Gastroesophageal sphincter (tissue), 3 donors: ENCODE results near the gene ZNF343.

Source experiments
- CTCF ChIP-seq, 4 experiments: fragments of 200-600 bp in 2 of 4; fragments of 450-650 bp in 2 of 4; sonication (generic) in 1 of 4; IDR thresholded peaks; one replicate each; pipeline ENCODE4 v1.5.1; 2017 to 2019; ENCODE audit warnings: antibody characterized with exemption in 4 of 4, mild to moderate bottlenecking in 2 of 4, moderate library complexity in 2 of 4
- EP300 ChIP-seq: sonication (generic); formaldehyde crosslinking; IDR thresholded peaks from one replicate; pipeline ENCODE4 v1.6.1; 2017; ENCODE audit warnings: antibody characterized with exemption, mild to moderate bottlenecking
- POLR2A ChIP-seq, 2 donors: fragments of 450-650 bp; IDR thresholded peaks; one replicate each; pipeline ENCODE4 v1.6.1; 2017; ENCODE audit warnings: antibody characterized with exemption in 2 of 2, mild to moderate bottlenecking in 2 of 2, moderate library complexity in 1 of 2

GRCh38 chr20:2467412-2467811 lies 41.3 kb downstream of the ZNF343 start:
- TF ChIP-seq CTCF (IDR thresholded peaks at IDR 0.05) (no peak), POLR2A (IDR thresholded peaks at IDR 0.05) (no peak), EP300 (no peak)
